GM21825 (cell line): ENCODE results near the gene GNG10.
A peak's percentile ranks its signal among the peaks of the same experiment; 100 is the strongest.
"Not testable (repeated sequence)": the region's sequence is repeated elsewhere in the genome, so short reads cannot be mapped to it uniquely, and the experiment has no call there.

Experiments
- ATAC-seq: cut with Tn5 transposase; IDR thresholded peaks from one replicate; pipeline ENCODE4 v1.9.1; 2021; ENCODE audit warnings: mild to moderate bottlenecking, moderate library complexity; ENCODE audit not compliant: unreplicated experiment

Gene GNG10

GRCh38 chr9:111648066-111648465, 13.3 kb upstream of the GNG10 start:
- ATAC-seq: no peak

GRCh38 chr9:111649016-111649415, 12.4 kb upstream of the GNG10 start:
- no peak for ATAC-seq

- no peak for ATAC-seq
Measured at GRCh38 chr9:111657051-111657450, 4.4 kb upstream of the GNG10 start.

DNA sequence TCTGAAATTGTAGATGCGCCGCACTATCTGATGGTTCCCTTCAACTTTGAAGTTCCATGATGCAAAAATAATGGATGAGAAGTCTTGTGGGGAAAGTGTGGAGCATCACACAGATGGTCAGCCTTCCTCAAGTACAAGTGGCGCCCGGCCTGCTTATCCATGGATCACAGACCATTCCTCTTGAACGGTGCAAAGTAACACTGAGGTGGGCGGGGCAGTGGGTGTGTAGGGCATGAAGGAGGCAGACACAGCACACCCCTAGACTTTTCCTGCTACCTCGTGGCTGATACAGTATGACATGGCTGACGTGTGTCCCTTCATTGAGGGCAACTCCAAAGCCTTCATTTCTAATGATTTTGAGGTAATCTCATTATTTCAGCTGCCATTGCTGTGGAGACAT, 2.5 kb upstream of the GNG10 start:
- ATAC-seq: no peak

DNA sequence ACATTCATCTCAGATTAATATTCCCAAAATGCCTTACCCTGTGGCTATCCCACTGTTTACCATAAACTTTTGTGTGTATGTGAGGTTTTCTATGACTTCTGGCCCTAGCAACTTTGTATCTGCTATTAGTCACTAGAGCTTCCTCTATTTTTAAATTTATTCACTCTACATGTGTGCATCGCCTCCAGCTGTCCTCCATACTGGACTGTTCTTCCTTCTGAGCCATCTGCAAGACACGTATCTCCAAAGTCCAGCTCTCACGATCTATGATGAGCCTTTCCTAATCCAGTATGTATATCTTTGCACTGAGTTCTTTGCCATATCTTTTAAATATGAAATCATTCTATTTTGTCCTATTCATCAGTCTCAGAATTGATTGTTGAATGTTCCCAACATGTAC, 1.7 kb upstream of the GNG10 start:
- no peak for ATAC-seq

GRCh38 chr9:111661802-111662521, 557 bp downstream of the GNG10 start:
- peak; percentile 30 for ATAC-seq

DNA sequence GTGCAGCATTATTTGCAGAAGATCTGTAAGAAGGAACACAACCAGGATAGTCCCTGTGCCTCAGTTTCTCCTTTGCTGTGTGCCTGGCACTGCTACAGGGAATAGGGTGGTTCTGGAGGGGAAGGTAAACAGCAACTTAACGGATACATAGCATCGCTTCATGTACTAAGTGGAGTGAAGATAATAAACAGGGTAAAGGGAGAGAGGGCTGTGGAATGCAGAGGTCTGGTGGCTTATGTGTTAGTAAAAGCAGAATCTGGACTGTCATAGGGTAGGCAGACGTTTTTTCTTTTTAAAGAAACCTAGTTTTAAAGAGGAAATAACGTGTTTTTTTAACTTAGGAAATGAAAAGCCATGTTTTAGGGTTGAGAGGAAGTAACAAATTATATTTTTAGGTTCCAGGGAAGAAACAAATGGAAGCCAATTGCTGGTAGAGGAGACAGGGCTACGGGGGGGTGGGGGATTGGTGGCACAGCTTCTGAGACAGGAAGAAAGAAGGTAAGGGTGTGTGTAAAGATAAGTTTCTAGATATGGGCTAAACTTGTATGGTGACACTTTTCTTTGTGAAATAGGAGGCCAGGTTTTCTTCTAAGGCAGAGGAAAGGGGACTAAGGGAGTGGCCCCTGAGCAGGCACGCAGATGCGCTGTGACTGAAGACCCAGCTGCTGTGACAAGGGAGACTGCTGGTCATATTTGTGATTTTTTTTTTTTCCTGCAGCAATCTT, 1.3 kb downstream of the GNG10 start:
- ATAC-seq: peak; percentile 16

DNA sequence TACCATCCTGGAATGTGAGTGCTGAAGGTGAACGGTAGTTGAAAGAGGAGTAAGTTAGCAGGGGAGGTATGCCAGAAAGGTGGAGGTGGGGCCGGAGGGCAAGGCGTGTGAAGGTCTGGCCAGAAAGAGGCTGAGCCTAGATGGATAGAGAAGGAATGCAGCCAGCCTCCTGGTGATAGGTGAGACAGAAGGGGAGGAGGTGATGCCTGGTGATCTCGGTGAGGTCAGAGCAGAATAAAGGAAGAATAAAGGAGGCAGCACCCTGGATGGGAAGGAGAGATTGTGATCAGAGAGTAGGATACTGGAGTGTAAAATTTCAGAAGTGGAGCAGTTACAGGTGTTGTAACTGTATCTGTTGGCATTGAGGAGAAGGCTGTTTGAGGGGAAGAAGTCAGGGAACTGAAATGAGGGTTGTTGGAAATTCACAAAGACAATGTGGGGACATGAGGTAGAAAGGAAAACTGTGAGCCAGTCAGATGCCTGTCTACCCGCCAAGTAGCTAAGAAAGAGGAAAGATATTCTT, 2.0 kb downstream of the GNG10 start:
- ATAC-seq: no peak

DNA sequence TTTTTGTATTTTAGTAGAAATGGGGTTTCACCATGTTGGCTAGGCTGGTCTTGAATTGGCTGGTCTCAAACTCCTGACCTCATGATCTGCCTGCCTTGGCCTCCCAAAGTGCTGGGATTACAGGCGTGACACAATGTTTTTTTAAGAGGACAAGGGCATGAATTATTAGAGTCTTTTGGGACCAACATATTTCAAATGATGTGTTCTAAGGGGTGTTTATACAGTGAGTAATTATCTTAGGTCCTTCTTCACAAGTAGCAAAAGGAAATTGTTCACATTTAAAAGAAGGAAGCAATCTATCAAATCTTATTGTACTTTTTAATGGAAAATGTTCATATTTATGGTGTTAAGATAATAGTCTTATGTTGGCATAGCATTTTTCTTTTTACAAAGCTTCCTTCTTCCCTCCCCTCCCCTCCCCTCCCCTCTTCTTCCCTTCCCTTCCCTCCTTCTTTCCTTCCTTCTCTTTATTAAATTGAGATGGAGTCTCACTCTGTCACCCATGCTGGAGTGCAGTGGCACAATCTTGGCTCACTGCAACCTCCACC, 6.7 kb downstream of the GNG10 start:
- no peak for ATAC-seq

DNA sequence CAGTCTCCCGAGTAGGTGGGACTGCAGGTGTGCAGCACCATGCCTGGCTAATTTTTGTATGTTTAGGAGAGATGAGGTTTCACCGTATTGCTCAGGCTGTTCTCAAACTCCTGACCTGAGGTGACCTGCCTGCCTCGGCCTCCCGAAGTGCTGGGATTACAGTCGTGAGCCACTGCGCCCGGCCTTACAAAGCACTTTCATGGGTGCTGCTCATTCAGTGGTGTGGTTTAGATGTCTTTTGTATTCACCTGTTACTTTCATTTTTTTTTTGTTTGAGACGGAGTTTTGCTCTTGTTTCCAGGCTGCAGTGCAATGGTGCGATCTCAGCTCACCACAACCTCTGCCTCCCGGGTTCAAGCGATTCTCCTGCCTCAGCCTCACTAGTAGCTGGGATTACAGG, 7.2 kb downstream of the GNG10 start:
- ATAC-seq: not testable (repeated sequence)

DNA sequence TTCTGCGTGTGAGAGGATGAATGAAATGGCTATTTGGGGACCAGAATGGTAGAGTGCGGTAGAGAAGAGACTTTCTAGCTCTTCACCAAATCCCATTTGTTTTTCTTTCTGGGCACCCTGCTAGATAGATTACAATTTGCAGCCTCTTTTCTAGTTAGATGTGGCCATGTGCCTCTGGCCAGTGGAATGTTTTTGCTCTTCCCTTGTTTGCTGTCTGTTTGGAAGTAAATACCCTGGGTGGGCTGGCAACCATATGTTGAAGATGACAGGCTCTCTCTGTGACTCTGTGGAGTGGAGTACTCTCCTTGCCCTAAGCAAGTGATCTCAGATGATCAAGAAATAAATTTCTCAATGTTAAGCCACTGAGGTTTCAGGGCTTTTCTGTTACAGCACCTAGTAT, 12.9 kb downstream of the GNG10 start:
- no peak for ATAC-seq

DNA sequence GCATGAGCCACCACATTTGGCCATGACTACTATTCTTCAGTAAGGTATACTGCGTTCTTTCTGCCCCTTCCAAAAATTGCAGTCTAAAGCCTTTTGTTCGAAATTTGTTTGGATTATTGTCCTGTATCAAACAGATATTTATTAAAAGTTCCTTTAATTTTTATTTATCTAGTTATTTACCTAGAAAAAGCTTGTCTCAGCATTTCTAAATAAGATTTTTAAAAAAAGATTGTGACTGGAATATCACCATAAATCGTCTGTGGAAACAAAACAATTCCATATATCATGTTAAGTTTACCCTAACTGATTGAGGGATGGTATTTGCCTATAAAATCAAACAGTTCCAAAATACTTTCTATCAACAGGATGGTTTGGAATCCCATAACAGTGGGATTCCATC, 14.7 kb downstream of the GNG10 start:
- ATAC-seq: no peak

DNA sequence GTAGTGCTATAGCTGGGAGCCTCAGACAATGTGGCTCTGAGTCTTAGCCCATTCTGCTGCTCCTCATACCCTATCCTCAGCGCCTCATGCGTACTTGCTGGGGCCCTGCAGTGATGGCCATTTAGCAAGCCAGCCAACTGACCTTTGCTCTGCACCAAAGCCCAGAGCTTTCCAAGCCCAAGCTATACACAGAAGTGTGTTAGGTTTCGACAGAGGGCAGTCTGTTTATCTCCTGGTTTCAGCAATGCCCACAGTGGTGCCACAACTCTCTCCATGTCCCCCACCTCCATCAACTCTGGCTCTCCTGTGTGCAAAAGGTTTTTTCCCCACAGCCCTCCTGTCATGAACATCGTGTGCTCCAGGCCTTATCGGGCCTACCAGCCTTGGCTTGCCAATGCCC, 16.9 kb downstream of the GNG10 start:
- ATAC-seq: no peak

DNA sequence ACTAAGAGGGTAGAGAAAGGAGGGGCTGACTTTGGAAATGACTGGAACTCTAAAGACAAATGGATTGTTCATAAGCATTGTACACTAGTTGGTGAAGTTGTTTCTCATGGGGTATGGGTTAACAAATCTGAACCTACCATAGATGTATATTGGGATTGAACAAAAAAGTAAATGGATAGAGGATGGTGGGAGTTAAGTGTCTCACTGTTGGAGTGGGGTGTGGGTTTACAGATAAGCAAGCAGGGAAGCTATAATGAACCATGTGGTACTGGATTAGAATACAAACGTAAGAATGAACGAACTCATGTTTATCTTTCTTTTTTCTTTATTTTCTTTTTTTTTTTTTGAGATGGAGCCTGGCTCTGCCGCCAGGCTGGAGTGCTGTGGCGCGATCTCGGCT, 17.8 kb downstream of the GNG10 start:
- ATAC-seq: no peak

DNA sequence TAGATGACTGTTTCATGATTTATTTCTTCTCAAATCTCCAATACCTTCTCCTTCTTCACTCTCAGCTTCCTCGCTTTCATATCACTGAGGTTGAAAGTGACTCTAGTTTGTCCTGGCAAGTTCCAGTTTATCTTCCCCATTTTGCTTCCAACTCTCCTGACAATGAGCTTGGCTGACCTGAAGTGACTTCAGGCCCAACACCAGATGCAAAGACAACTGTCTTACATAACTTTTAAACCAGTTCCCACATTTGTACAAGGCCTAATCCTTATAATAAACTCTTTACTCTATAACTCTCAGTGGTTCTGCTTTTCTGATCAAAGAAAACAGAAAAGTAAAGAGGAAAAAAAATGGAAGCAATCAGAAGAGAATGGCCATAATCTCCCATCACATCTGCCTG, 22.0 kb downstream of the GNG10 start:
- ATAC-seq: no peak

DNA sequence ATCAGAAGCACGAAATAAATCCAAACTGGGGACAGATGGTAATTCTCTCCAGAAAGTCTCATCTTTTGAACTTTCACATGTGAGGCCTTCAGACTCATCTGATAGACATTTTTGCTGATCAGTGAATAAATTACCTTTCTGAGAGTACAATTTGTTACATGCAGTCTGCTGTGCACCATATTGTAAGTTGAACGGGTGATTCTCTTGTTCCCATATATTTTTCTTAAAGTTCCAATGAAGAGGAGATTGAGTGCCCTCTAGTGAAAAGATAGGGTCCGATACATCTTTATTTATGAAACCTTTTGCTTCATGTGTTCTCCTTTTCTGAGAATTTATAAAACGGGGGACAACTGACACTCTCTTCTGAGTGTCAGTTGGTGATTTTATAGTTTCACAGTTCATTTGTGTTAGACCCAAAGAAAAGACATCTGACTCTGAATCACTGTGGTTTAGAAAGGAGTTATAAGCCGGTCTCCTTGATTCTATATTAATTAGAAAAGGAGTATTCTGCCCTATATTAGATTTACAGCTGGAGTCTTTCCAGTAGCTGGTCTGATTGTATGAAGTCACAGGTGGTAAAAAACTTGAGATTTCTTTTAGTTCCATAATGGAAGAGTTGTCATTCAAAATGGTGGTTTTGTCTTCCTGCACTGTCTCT, 30.4 kb downstream of the GNG10 start:
- no peak for ATAC-seq

GRCh38 chr9:111696796-111697195, 35.4 kb downstream of the GNG10 start:
- ATAC-seq: no peak

DNA sequence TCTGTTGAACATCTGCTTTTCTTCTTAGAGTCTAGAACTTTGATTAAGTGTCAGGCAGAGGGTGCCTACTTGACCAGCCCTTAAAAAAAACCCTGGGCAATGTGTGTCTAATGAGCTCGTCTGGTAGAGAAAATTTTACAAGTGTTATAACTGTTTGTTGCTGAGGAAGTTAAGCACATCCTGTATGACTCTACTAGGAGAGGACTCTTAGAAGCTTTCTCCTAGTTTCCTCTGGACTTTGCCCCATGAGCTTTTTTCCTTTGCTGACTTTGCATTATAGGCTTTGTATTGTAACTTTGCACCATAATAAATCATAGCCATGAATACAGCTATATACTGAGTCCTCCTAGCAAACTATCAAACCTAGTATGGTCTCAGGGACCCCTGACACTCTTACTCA, 39.4 kb downstream of the GNG10 start:
- ATAC-seq: no peak

- no peak for ATAC-seq
Measured at GRCh38 chr9:111704503-111704902, 43.1 kb downstream of the GNG10 start.

DNA sequence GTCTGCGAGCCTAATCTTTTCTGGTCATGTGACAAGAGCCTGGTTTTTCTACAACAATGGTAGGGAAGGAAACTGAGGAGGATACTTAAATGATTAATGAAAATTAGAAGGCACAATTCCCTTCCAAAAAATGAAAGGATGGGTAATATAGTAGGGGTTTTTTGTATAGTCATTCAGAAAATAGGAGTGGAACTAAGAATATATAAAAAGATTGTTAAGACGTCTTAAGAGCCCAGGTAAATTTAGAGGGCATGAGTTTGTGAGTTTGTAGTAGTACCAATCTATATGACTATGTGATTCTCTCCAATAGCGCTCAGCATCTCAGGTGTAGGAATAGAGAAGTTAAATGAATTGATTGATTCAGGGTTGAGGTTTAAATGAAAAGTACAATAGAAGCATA, 50.1 kb downstream of the GNG10 start:
- no peak for ATAC-seq

DNA sequence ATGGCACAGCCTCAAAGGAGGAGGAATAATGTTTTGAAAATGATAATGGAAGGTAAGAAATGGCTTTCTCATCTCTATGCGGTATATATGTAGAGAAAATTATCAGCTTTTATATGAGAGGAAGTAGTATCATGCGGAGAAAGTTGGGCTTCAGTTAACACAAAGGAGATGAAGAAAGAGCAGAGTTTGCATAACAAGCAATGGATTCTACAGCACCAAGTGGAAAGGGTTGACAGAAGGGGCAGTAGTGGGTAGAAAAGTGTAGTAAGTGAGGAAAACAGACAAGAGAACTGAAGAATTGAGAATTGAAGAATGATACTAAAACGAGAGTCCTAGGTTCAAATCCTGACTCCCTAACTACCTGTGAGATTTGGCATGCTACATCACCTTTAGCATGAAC, 51.0 kb downstream of the GNG10 start:
- ATAC-seq: no peak

- no peak for ATAC-seq
Measured at GRCh38 chr9:111715471-111715870, 54.1 kb downstream of the GNG10 start.
